Stimulated activated CD4-positive, alpha-beta T cell treated with anti-CD3 and anti-CD28 coated beads, TNF-alpha, amount 100 ng/mL, for 24 hours (primary cell): ENCODE data around the gene TIMP3.

ENCODE experiments used
- DNase-seq, 3 experiments: peaks; one replicate each; pipeline ENCODE4 v3.0.0-alpha.2; 2020; ENCODE audit warnings: low read depth in 3 of 3

Gene TIMP3

DNA sequence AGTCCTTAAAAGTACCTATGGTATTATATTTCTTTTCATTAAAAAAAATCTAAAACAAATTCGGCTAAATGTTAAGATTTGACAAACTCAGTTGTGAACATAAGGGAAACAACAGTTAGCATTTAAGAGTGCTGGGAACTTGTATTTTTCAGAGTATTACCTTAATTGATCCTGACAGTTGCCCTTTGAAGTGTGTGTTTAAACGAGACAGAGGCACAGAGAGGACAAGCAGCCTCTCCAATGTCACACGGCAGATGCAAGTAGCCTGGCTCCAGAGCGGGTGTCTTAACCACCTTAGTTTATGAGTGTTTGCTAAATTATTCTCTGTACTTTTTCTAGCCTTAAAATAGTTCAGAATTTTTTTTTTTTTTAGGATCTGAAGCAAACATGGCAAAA is 80.9 kb downstream of the TIMP3 start:
- DNase-seq, result no peak

DNA sequence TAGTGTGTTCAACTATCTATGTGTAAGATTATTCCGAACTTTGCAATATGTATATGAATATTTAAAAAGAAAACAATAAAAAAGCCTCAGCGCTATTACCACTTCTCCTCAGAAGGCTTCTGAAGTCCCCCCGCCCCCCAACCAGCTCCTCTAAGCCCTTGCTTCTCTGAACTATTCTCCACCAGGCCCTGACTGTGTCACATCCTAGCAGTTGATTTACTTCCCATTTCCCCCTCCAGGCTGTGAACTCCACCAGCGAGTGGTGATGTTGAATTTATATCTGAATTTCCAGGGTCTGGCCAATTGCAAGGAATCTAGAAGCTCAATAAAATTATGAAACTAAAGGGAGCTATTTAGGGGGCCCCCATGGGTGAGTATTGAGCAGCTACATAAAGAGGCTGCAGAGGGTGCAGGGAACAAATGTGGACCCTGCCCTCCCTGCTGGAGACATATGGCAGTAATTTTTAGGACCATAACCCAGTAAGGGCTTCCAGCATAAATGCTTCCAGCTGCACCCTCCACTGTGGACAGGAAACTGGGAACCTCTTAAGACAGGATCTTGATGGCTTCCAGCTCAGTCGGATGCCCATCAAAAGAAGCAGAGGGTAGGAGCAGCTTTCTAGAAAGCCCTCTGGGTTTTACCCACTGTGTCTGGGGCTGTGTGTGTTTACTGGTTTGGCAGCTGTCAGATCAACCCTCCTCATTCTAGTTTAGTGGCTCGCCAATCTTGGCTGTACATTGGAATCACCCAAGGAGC is 81.4 kb downstream of the TIMP3 start:
- DNase-seq, result no peak

DNA sequence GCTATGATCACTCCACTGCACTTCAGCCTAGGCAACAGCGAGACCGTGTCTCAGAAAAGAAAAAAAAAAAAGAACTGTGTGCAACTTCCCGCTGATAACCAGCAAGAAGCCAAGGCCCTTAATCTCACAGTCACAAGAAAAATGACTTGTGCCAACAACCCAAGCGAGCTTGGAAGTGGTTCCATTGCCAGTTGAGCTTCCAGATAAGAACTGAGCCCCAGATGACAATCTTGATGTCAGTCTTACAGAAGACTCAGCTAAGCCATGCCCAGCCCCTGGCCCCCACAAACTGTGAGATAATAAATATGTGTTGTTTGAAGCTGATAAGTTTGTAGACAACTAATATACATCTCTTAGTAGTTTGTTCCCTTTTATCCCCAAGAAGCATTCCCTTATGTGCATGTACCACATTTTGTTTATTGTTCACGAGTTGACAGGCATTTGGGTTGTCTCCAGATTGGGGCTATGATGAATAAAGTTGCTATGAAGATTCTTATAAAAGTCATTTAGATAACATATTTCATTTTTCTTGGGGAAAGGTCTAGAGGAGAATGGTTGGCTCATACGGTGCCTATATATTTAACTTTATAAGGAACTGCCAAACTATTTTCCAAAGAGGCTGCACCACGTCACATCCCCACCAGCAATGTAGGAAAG is 85.9 kb downstream of the TIMP3 start:
- no peak for DNase-seq

DNA sequence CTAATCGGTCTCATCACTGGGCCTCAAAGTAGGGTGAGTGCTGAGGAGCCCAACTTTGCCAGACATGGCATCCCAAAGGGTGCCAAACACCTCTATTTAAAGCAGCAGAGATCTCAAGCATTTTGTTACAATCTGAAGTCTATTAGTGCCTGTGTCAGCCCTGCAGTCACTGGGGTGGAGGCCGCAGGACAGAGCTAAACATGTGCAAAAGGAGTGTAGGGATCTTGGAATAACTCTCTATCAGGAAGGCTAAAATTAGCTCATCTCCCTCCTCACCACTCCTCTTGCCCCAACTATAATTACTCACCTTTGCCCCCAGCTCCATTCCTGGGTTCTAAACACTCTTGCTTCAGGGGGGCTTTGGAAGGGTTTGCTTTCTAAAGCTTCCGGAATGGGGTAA is 87.5 kb downstream of the TIMP3 start:
- DNase-seq, result no peak

DNA sequence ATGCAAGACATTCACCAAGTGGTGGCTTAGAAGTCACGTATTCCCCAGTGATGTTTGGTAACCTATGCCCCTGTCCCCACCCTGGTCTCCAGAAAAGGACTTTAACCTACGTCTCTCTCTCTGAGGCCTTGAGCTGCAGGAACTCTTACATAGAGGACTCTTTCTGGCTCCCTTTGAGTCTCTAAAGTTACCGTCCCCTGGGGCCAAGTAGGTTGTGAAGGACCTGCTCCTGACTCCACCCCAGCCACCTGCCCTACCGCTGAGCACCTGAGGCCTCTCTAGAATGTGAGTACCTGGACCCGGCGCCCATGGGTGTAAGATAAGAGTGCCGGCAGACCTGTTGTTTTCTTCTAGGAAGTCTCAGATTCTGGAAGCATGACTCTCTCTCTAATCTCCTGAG is 95.4 kb downstream of the TIMP3 start:
- DNase-seq, result no peak

DNA sequence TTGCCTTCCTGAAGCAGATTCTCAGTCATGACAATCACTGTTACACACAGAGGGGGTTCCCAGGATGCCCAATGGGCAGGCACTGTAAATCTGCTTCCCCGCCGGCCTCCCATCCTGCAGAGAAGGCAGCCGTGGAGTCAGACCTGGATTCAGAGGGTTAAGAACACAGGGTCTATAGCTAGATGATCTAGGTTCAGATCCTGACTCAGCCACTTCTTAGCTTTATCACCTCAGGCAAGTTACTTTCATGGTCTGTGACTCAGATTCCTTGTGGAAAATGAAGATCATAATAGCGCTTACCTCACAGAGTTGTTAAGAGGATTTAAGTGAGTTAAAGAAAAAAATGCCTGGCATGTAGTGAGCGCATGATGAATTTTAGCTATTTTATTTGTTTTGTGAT is 95.9 kb downstream of the TIMP3 start:
- no peak for DNase-seq

DNA sequence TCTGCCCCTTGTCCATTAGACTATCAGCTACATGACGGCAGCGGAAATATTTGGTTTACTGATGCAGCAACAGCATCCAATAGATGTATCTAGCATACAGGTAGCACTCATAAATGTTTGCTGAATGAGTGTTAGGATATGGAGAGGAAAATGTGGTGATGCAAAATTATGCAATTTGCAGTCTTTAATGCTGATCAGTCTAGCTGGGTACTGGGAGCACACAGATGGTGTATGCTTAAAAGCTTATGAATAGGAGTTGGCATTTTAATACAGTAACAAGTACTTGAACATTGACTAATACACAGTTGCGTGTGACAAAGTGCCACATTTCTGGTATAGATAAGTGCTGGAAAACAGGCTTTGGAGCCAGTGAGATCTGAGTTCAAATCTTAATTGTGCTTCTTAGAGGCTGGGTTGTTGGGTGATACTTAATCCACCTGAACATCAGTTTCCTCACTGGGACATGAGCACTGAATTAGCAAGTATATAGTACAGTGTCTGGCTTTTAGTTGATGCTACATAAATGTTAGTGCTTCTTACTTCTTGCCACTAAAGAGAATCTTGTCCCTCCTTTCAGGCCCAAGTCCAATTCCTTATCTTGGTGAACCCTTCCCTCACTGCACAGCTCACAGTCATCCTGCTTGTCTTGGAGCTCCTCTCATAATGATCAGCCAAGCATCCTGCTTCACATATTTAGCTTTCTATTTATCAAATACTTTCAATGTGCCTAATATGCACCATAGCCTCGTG is 99.6 kb downstream of the TIMP3 start:
- DNase-seq, result no peak

DNA sequence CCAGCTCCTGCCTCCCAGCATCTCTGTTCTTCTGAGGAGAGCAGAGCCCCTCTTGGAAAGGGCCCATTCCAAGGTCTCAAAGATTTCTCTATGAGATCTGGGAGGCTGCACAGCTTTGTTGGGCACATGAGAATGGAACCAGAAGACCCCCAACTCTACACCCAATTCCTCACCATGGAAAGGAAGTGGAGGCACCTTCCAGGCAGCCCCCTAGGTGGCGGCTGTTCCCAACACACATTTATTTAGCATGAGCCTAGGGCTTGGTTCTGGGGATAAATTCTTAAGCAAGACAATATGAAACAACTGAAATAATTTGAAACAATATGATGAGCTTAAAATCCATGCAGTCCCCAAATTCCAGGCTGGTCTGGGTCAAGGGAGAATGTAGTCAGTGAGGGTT is 100.4 kb downstream of the TIMP3 start:
- DNase-seq, result no peak

DNA sequence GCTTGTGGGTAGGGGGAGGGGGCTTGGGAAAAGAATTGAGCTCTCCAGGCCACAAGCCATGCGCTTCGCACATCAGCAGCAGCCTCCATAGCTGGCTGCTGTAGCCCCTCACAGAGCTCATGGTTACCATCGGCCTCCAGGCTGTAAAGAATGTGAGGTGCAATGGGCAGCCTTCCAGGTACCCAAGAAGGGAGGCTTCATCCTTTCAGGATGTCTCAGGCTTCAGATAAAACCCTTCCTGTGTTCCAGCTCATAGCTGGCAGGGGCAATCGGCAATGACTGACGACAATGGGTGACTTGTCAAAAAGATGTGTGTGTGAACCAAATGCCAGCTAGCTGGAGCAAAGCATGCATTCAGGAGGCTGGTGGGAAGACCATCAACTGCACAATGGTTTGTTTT is 102.0 kb downstream of the TIMP3 start:
- no peak for DNase-seq

DNA sequence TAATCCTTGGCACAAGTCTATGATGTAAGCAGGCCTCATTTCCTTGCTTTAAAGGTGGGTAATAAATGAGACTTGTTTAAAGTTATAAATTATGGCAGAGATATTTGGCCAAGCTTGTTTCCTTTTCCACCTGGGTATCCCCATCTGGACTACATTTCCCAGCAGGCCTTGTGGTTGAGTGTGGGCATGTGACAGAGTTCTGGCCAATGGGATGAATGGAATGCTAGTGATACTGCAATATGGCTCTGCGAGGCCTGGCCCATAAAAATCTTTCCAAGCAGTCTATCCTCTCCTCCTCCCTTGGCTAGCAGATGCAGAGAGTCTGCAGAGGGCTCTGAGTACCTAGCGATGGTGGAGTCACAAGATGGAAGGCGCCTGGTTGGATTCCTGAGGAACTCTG is 102.5 kb downstream of the TIMP3 start:
- DNase-seq, result no peak

DNA sequence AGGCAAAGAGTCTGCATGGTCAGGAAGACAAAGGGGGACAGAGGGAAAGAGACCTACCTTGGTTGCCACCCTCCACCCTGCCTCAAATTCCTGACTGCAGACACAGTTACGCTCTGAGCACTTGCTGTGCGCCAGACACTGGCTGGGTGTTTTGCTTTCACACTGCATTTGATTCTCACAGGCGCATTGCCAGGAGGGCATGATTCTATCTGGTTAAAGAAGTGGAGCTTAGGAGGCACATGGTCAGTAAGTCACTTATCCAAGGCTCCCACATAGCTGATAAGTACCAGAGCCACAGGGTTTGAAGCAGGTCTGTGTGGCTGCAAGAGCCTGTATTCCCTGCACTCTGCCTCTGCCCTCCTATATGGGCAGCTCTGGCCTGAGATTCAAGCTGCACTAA is 103.9 kb downstream of the TIMP3 start:
- DNase-seq, result no peak

DNA sequence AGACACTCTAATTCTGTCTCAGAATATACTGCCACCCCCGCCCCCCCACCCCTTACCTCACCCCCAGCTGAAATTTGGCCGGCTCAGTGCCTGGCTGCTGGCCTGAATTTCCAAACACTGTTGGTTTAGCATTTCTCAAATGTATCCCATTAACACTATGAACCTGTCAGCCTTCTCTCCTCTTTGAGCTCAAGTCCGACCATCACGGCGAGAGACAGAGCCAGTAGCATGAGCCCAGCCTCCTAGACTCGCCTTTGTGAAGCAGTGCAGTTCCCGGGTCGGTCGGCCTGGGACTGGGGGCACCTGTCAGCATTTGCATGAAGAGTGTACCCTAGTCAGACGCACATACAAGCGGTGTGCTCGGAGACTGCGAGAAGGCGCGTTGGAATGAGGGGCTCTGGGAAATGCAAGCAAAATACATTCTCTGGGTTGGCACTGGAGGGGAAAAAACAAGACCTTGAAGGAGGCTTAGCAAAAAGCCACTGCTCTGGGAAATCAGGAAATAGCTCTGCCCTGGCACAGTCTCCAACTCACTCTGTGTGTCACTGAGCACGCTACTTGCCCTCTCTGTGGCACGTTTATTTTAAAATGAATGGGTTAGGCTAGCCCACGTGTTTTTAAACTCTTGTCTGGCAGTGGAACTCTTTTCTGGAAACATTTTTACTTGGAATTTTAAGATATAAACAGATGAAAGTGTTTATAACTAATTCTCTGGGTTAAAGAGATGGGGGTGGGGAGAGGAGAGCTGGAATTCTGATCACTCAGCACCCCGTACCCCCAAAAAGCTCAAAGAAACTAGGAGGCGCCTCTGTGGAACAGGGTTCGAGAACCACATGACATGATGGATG is 108.3 kb downstream of the TIMP3 start:
- no peak for DNase-seq

DNA sequence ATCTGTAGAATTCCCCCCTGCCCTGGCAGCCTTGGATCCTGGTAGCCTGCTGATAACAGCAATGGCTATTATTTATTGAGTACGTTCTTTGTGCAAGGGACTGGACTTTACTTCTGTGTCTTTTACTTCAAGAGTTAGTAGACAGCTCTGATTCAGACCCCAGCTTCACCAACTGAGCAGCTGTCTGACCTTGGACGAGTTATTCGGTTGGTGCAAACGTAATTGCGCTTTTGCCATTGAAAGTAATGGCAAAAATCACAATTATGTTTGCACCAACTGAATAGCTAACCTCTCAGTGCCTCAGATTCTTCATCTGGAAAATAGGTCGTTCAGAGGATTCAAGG is 108.9 kb downstream of the TIMP3 start:
- no peak for DNase-seq

DNA sequence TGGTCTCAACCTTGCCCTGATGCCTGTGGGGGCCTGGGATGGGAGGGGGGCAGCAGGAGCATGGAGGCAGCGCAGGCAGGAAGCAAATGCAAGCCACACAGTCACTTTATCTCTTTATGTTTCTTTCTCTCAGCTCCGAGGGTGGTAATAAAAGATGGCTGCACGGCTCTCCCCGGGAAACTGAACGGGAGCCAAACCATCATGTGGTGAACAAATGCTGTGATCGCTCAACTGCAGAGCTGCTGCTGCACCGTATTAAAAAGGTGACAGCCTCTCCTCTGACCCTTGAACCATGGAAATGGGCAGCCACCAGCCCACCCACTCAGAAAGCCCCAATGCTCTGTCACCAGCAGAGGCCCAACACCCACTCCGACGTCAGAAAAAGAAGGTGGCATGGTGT is 110.0 kb downstream of the TIMP3 start:
- DNase-seq, result no peak
